ENCODE results near the gene EPS8L3. TPM values are rescaled to one million over a fixed set of nuclear protein-coding genes. Genes with fewer than 3 reads are reported as not detected.

EPS8L3 gene
- total and polyA plus RNA-seq, 4 donors, result 0.46 to 36.7 TPM; not detected in 2

GRCh38 chr1:109725510-109725909 is 38.2 kb downstream of the EPS8L3 start:
- Histone ChIP-seq H3K9me3 (ENCODE audit: control insufficient read depth, low read length) (peaks cover 1% of the 10 kb centered on the region), H3K36me3 (ENCODE audit: control insufficient read depth in 1 of 2, insufficient read depth in 2 of 2, low read length in 1 of 2) (no peaks in the 10 kb centered on the region), H3K4me3 (ENCODE audit: low read length in 2 of 2) (no peak overlapping the region), H3K4me1 (ENCODE audit: control insufficient read depth in 1 of 2, insufficient read depth in 2 of 2, low read length in 2 of 2) (no peaks in the 10 kb centered on the region), H3K27me3 (ENCODE audit: control insufficient read depth in 1 of 2, insufficient read depth in 2 of 2, low read length in 1 of 2) (no peaks in the 10 kb centered on the region), H3K27ac (ENCODE audit: low read depth in 1 of 2, low read length in 2 of 2) (no peak overlapping the region)
- intact Hi-C loops (cut with DNase I), result no loop called here
- 94 to 99% methylated on average over 4 of the region's 4 CpGs for WGBS, 2 donors
- DNase-seq (no peak), ATAC-seq (ENCODE audit: low FRiP score) (no peak)

GRCh38 chr1:109724933-109725332 is 38.8 kb downstream of the EPS8L3 start:
- DNase-seq, result no peak
- Histone ChIP-seq H3K4me1 (ENCODE audit: control insufficient read depth in 1 of 2, insufficient read depth in 2 of 2, low read length in 2 of 2) (no peaks in the 10 kb centered on the region), H3K36me3 (ENCODE audit: control insufficient read depth in 1 of 2, insufficient read depth in 2 of 2, low read length in 1 of 2) (no peaks in the 10 kb centered on the region), H3K9me3 (ENCODE audit: control insufficient read depth, low read length) (peaks cover 1% of the 10 kb centered on the region), H3K4me3 (ENCODE audit: low read length in 2 of 2) (no peak overlapping the region), H3K27me3 (ENCODE audit: control insufficient read depth in 1 of 2, insufficient read depth in 2 of 2, low read length in 1 of 2) (no peaks in the 10 kb centered on the region), H3K27ac (ENCODE audit: low read depth in 1 of 2, low read length in 2 of 2) (no peak overlapping the region)
- intact Hi-C loops (cut with DNase I), result no loop called here
- WGBS, 2 donors, result 70 to 91% methylated on average over 4 to 5 of the region's 5 CpGs
- no peak for ATAC-seq (ENCODE audit: low FRiP score)

GRCh38 chr1:109722908-109723691 is 40.6 kb downstream of the EPS8L3 start:
- Histone ChIP-seq H3K4me3 (ENCODE audit: low read length in 2 of 2) (no peak overlapping the region), H3K27ac (ENCODE audit: low read depth in 1 of 2, low read length in 2 of 2) (no peak overlapping the region), H3K27me3 (ENCODE audit: control insufficient read depth in 1 of 2, insufficient read depth in 2 of 2, low read length in 1 of 2) (no peaks in the 10 kb centered on the region), H3K36me3 (ENCODE audit: control insufficient read depth in 1 of 2, insufficient read depth in 2 of 2, low read length in 1 of 2) (no peaks in the 10 kb centered on the region), H3K9me3 (ENCODE audit: control insufficient read depth, low read length) (peaks cover 1% of the 10 kb centered on the region), H3K4me1 (ENCODE audit: control insufficient read depth in 1 of 2, insufficient read depth in 2 of 2, low read length in 2 of 2) (no peaks in the 10 kb centered on the region)
- DNase-seq, result no peak
- ATAC-seq (ENCODE audit: low FRiP score), result no peak
- 83 to 87% methylated on average over 7 of the region's 7 CpGs for WGBS, 2 donors
- intact Hi-C loops (cut with DNase I), result no loop called here

- H3K27me3 ChIP-seq (ENCODE audit: control insufficient read depth in 1 of 2, insufficient read depth in 2 of 2, low read length in 1 of 2), result no peaks in the 10 kb centered on the region
- ATAC-seq (ENCODE audit: low FRiP score), result no peak
- no peak overlapping the region for H3K4me3 ChIP-seq (ENCODE audit: low read length in 2 of 2)
- no peak overlapping the region for H3K27ac ChIP-seq (ENCODE audit: low read depth in 1 of 2, low read length in 2 of 2)
- H3K36me3 ChIP-seq (ENCODE audit: control insufficient read depth in 1 of 2, insufficient read depth in 2 of 2, low read length in 1 of 2), result no peaks in the 10 kb centered on the region
- no peaks in the 10 kb centered on the region for H3K4me1 ChIP-seq (ENCODE audit: control insufficient read depth in 1 of 2, insufficient read depth in 2 of 2, low read length in 2 of 2)
- WGBS, 2 donors, result 99 to 100% methylated on average over 1 of the region's 1 CpG
- intact Hi-C loops (cut with DNase I), result no loop called here
- H3K9me3 ChIP-seq (ENCODE audit: control insufficient read depth, low read length), result peaks cover 1% of the 10 kb centered on the region
- DNase-seq, result no peak
Observed at GRCh38 chr1:109721971-109722370, 41.8 kb downstream of the EPS8L3 start.

GRCh38 chr1:109721042-109721441 is 42.7 kb downstream of the EPS8L3 start:
- Histone ChIP-seq H3K9me3 (ENCODE audit: control insufficient read depth, low read length) (peaks cover 1% of the 10 kb centered on the region), H3K4me1 (ENCODE audit: control insufficient read depth in 1 of 2, insufficient read depth in 2 of 2, low read length in 2 of 2) (no peaks in the 10 kb centered on the region), H3K4me3 (ENCODE audit: low read length in 2 of 2) (no peak overlapping the region), H3K27me3 (ENCODE audit: control insufficient read depth in 1 of 2, insufficient read depth in 2 of 2, low read length in 1 of 2) (no peaks in the 10 kb centered on the region), H3K27ac (ENCODE audit: low read depth in 1 of 2, low read length in 2 of 2) (no peak overlapping the region), H3K36me3 (ENCODE audit: control insufficient read depth in 1 of 2, insufficient read depth in 2 of 2, low read length in 1 of 2) (no peaks in the 10 kb centered on the region)
- no peak for ATAC-seq (ENCODE audit: low FRiP score)
- intact Hi-C loops (cut with DNase I), result no loop called here
- DNase-seq, result no peak
- 89 to 90% methylated on average over 5 of the region's 5 CpGs for WGBS, 2 donors

- Histone ChIP-seq H3K36me3 (ENCODE audit: control insufficient read depth in 1 of 2, insufficient read depth in 2 of 2, low read length in 1 of 2) (no peaks in the 10 kb centered on the region), H3K9me3 (ENCODE audit: control insufficient read depth, low read length) (peaks cover 1% of the 10 kb centered on the region), H3K4me1 (ENCODE audit: control insufficient read depth in 1 of 2, insufficient read depth in 2 of 2, low read length in 2 of 2) (no peaks in the 10 kb centered on the region), H3K4me3 (ENCODE audit: low read length in 2 of 2) (no peak overlapping the region), H3K27ac (ENCODE audit: low read depth in 1 of 2, low read length in 2 of 2) (no peak overlapping the region), H3K27me3 (ENCODE audit: control insufficient read depth in 1 of 2, insufficient read depth in 2 of 2, low read length in 1 of 2) (no peaks in the 10 kb centered on the region)
- 76 to 80% methylated on average over 5 of the region's 5 CpGs for WGBS, 2 donors
- intact Hi-C loops (cut with DNase I), result no loop called here
- no peak for DNase-seq
- no peak for ATAC-seq (ENCODE audit: low FRiP score)
Observed at GRCh38 chr1:109719337-109719837, 44.3 kb downstream of the EPS8L3 start.

GRCh38 chr1:109718495-109718894 is 45.2 kb downstream of the EPS8L3 start:
- H3K27ac ChIP-seq (ENCODE audit: low read depth in 1 of 2, low read length in 2 of 2), result no peak overlapping the region
- no peak overlapping the region for H3K4me3 ChIP-seq (ENCODE audit: low read length in 2 of 2)
- H3K9me3 ChIP-seq (ENCODE audit: control insufficient read depth, low read length), result peaks cover 1% of the 10 kb centered on the region
- H3K27me3 ChIP-seq (ENCODE audit: control insufficient read depth in 1 of 2, insufficient read depth in 2 of 2, low read length in 1 of 2), result no peaks in the 10 kb centered on the region
- WGBS, 2 donors, result 90 to 96% methylated on average over 2 of the region's 2 CpGs
- DNase-seq, result no peak
- no peak for ATAC-seq (ENCODE audit: low FRiP score)
- intact Hi-C loops (cut with DNase I), result no loop called here
- H3K4me1 ChIP-seq (ENCODE audit: control insufficient read depth in 1 of 2, insufficient read depth in 2 of 2, low read length in 2 of 2), result no peaks in the 10 kb centered on the region
- H3K36me3 ChIP-seq (ENCODE audit: control insufficient read depth in 1 of 2, insufficient read depth in 2 of 2, low read length in 1 of 2), result no peaks in the 10 kb centered on the region

- DNase-seq (no peak), ATAC-seq (ENCODE audit: low FRiP score) (no peak)
- no peaks in the 10 kb centered on the region for H3K36me3 ChIP-seq (ENCODE audit: control insufficient read depth in 1 of 2, insufficient read depth in 2 of 2, low read length in 1 of 2)
- WGBS, 2 donors, result 89 to 91% methylated on average over 5 of the region's 5 CpGs
- no peak overlapping the region for H3K4me3 ChIP-seq (ENCODE audit: low read length in 2 of 2)
- no peak overlapping the region for H3K27ac ChIP-seq (ENCODE audit: low read depth in 1 of 2, low read length in 2 of 2)
- no peaks in the 10 kb centered on the region for H3K27me3 ChIP-seq (ENCODE audit: control insufficient read depth in 1 of 2, insufficient read depth in 2 of 2, low read length in 1 of 2)
- intact Hi-C loops (cut with DNase I), result no loop called here
- no peaks in the 10 kb centered on the region for H3K9me3 ChIP-seq (ENCODE audit: control insufficient read depth, low read length)
- no peaks in the 10 kb centered on the region for H3K4me1 ChIP-seq (ENCODE audit: control insufficient read depth in 1 of 2, insufficient read depth in 2 of 2, low read length in 2 of 2)
Observed at GRCh38 chr1:109717729-109718128, 46.0 kb downstream of the EPS8L3 start.

- intact Hi-C loops (cut with DNase I), result no loop called here
- ATAC-seq (ENCODE audit: low FRiP score) (no peak), DNase-seq (no peak)
- WGBS, 2 donors, result 73 to 77% methylated on average over 3 of the region's 3 CpGs
- Histone ChIP-seq H3K27me3 (ENCODE audit: control insufficient read depth in 1 of 2, insufficient read depth in 2 of 2, low read length in 1 of 2) (no peaks in the 10 kb centered on the region), H3K36me3 (ENCODE audit: control insufficient read depth in 1 of 2, insufficient read depth in 2 of 2, low read length in 1 of 2) (no peaks in the 10 kb centered on the region), H3K4me1 (ENCODE audit: control insufficient read depth in 1 of 2, insufficient read depth in 2 of 2, low read length in 2 of 2) (no peaks in the 10 kb centered on the region), H3K27ac (ENCODE audit: low read depth in 1 of 2, low read length in 2 of 2) (no peak overlapping the region), H3K9me3 (ENCODE audit: control insufficient read depth, low read length) (no peaks in the 10 kb centered on the region), H3K4me3 (ENCODE audit: low read length in 2 of 2) (no peak overlapping the region)
Observed at GRCh38 chr1:109716570-109717090, 47.1 kb downstream of the EPS8L3 start.

Data from aorta (tissue), 5 donors.